A549 (cell line): ENCODE results near the gene CTIF. TPM values are rescaled to one million over a fixed set of nuclear protein-coding genes. Genes with fewer than 3 reads are reported as not detected.

Experiments
- ATAC-seq, 2 experiments: fragments of 200-7000 bp in 1 of 2; fragments of >200 bp in 1 of 2; cut with Nextera tagmentation in 1 of 2; cut with Tn5 transposase in 1 of 2; 3 replicates each; pipeline versions ENCODE4 v1.8.0 to v1.9.1; 2018 to 2020; ENCODE audit warnings: mild to moderate bottlenecking in 1 of 2, moderate library complexity in 1 of 2
- CTCF ChIA-PET: fragments of 300-600 bp; sonication (Branson Sonifier 250); formaldehyde crosslinking; extraction: SDS; loops from one replicate; lab custom pipeline; 2021; ENCODE audit warnings: antibody characterized with exemption, inconsistent platforms; lab: Yijun Ruan, JAX
- POLR2A ChIA-PET: fragments of 350-600 bp; formaldehyde crosslinking; extraction: SDS; loops from one replicate; lab custom pipeline; 2021; ENCODE audit warnings: antibody characterized with exemption, inconsistent platforms; lab: Yijun Ruan, JAX
- DNase-seq, 2 experiments: peaks; one replicate each; pipeline versions ENCODE4 v3.0.0 to v3.0.0-alpha.2; 2011 to 2016; ENCODE audit warnings: low read depth in 1 of 2, low spot score in 1 of 2
- FAIRE-seq: peaks from 2 replicates; lab custom pipeline; 2011; peaks lifted over from hg19 to GRCh38; lab: Jason Lieb, UNC
- H3K27ac ChIP-seq, 2 experiments: fragments of >200 bp; sonication (Bioruptor Twin); formaldehyde crosslinking; 3 replicates each; pipeline ENCODE4 v1.5.1; 2016 to 2017
- H3K4me1 ChIP-seq: fragments of >200 bp; sonication (Bioruptor Twin); formaldehyde crosslinking; 3 replicates; pipeline ENCODE4 v1.6.1; 2016
- H3K4me2 ChIP-seq: fragments of >200 bp; sonication (Bioruptor Twin); formaldehyde crosslinking; 3 replicates; pipeline ENCODE4 v1.6.1; 2016
- H3K4me3 ChIP-seq: fragments of >200 bp; sonication (Bioruptor Twin); formaldehyde crosslinking; 3 replicates; pipeline ENCODE4 v1.5.1; 2016
- H3K9me3 ChIP-seq: fragments of >200 bp; sonication (Bioruptor Twin); formaldehyde crosslinking; 3 replicates; pipeline ENCODE4 v1.6.1; 2016
- BHLHE40 ChIP-seq: IDR thresholded peaks from 2 replicates; pipeline ENCODE4 v1.6.1; 2012; ENCODE audit warnings: low read depth, low read length, inconsistent platforms
- CBX2 ChIP-seq: fragments of 200-600 bp; sonication (generic); IDR thresholded peaks from 2 replicates; pipeline ENCODE4 v1.6.1; 2016; ENCODE audit warnings: low read depth, mild to moderate bottlenecking, borderline replicate concordance
- EHF ChIP-seq: fragments of 250-450 bp; sonication (Bioruptor Pico); IDR thresholded peaks from 2 replicates; pipeline ENCODE4 v1.5.0; 2020; ENCODE audit warnings: mild to moderate bottlenecking
- EP300 ChIP-seq, 2 experiments: fragments of >200 bp; sonication (Bioruptor Twin); formaldehyde crosslinking; IDR thresholded peaks; 2 replicates in 1 of 2; 3 replicates in 1 of 2; pipeline ENCODE4 v1.6.1; 2016 to 2017
- ESRRA ChIP-seq: fragments of 150-350 bp; IDR thresholded peaks from 2 replicates; pipeline ENCODE4 v1.6.1; 2014; ENCODE audit warnings: mild to moderate bottlenecking, low read length, borderline replicate concordance
- FOSB ChIP-seq: fragments of 250-450 bp; sonication (Bioruptor Pico); IDR thresholded peaks from 2 replicates; pipeline ENCODE4 v1.5.0; 2020; ENCODE audit warnings: mild to moderate bottlenecking, moderate library complexity
- FOSL2 ChIP-seq, 2 experiments: fragments of 450-650 bp in 1 of 2; fragments of >200 bp in 1 of 2; sonication (Bioruptor Twin) in 1 of 2; formaldehyde crosslinking; IDR thresholded peaks; 2 replicates each; pipeline versions ENCODE4 v1.5.0 to v1.6.1; 2016 to 2020; ENCODE audit warnings: mild to moderate bottlenecking in 1 of 2, moderate library complexity in 1 of 2
- HDAC2 ChIP-seq: fragments of 200-600 bp; sonication (generic); IDR thresholded peaks from 2 replicates; pipeline ENCODE4 v1.6.1; 2016
- HES2 ChIP-seq: fragments of >200 bp; sonication (Bioruptor Twin); formaldehyde crosslinking; IDR thresholded peaks from 2 replicates; pipeline ENCODE4 v1.6.1; 2016
- HEYL ChIP-seq: fragments of 250-450 bp; sonication (Bioruptor Pico); IDR thresholded peaks from 2 replicates; pipeline ENCODE4 v1.8.0; 2021; ENCODE audit warnings: mild to moderate bottlenecking, moderate library complexity
- HMGXB4 ChIP-seq: fragments of 250-450 bp; sonication (Bioruptor Pico); IDR thresholded peaks from 2 replicates; pipeline ENCODE4 v1.5.0; 2021; ENCODE audit warnings: mild to moderate bottlenecking, moderate library complexity, borderline replicate concordance
- HOXA7 ChIP-seq: fragments of 250-450 bp; sonication (Bioruptor Pico); IDR thresholded peaks from 2 replicates; pipeline ENCODE4 v1.5.0; 2020; ENCODE audit warnings: mild to moderate bottlenecking, moderate library complexity
- HOXB13 ChIP-seq: fragments of 250-450 bp; sonication (Bioruptor Pico); IDR thresholded peaks from 2 replicates; pipeline ENCODE4 v1.5.0; 2020; ENCODE audit warnings: low read depth, mild to moderate bottlenecking, moderate library complexity
- HOXB5 ChIP-seq: fragments of 250-450 bp; sonication (Bioruptor Pico); IDR thresholded peaks from 2 replicates; pipeline ENCODE4 v1.5.0; 2020; ENCODE audit warnings: mild to moderate bottlenecking, moderate library complexity
- JUN ChIP-seq, 2 experiments: fragments of >200 bp; sonication (Bioruptor Twin); formaldehyde crosslinking; IDR thresholded peaks; 2 replicates in 1 of 2; 3 replicates in 1 of 2; pipeline ENCODE4 v1.6.1; 2016 to 2017
- KDM5A ChIP-seq: fragments of 200-600 bp; sonication (generic); IDR thresholded peaks from 2 replicates; pipeline ENCODE4 v1.6.1; 2016; ENCODE audit warnings: antibody characterized with exemption, mild to moderate bottlenecking
- MAZ ChIP-seq: fragments of 150-350 bp; IDR thresholded peaks from 2 replicates; pipeline ENCODE4 v1.6.1; 2014; ENCODE audit warnings: antibody characterized with exemption, low read depth, low read length, borderline replicate concordance
- NPAS2 ChIP-seq: fragments of 250-450 bp; sonication (Bioruptor Pico); IDR thresholded peaks from 2 replicates; pipeline ENCODE4 v1.8.0; 2022; ENCODE audit warnings: mild to moderate bottlenecking, moderate library complexity, borderline replicate concordance
- POLR2A ChIP-seq: IDR thresholded peaks from 2 replicates; pipeline ENCODE4 v1.6.1; 2012; ENCODE audit warnings: mild to moderate bottlenecking, low read length
- POLR2AphosphoS2 ChIP-seq: conservative IDR thresholded peaks from 2 replicates; pipeline ENCODE4 v1.6.1; 2012; ENCODE audit warnings: low read length, improper control_type of control experiment, inconsistent platforms
- RARB ChIP-seq: fragments of 250-450 bp; sonication (Bioruptor Pico); IDR thresholded peaks from 2 replicates; pipeline ENCODE4 v1.8.0; 2021; ENCODE audit warnings: mild to moderate bottlenecking, moderate library complexity
- RFX5 ChIP-seq: fragments of 450-650 bp; IDR thresholded peaks from 2 replicates; pipeline ENCODE4 v1.7.1; 2014; ENCODE audit warnings: antibody characterized with exemption, mild to moderate bottlenecking, moderate library complexity
- TFCP2L1 ChIP-seq: fragments of 250-450 bp; sonication (Bioruptor Pico); IDR thresholded peaks from 2 replicates; pipeline ENCODE4 v1.5.0; 2021; ENCODE audit warnings: mild to moderate bottlenecking
- TP53 ChIP-seq: fragments of 250-450 bp; sonication (Bioruptor Pico); IDR thresholded peaks from 2 replicates; pipeline ENCODE4 v1.5.0; 2021; ENCODE audit warnings: mild to moderate bottlenecking, moderate library complexity
- ZFP36 ChIP-seq: fragments of 450-650 bp; IDR thresholded peaks from 2 replicates; pipeline ENCODE4 v1.6.1; 2014; ENCODE audit warnings: borderline replicate concordance; ENCODE audit not compliant: partially characterized antibody
- ZNF302 ChIP-seq: fragments of 250-450 bp; sonication (Bioruptor Pico); IDR thresholded peaks from 2 replicates; pipeline ENCODE4 v1.9.0; 2021; ENCODE audit warnings: inconsistent platforms, mild to moderate bottlenecking, moderate library complexity
- WGBS: methylation state at CpG from one replicate; pipeline ENCODE4 v1.1.6; 2017; ENCODE audit errors: missing lambda C conversion rate; 5-methylcytosine and 5-hydroxymethylcytosine counted together
- polyA plus RNA-seq, 4 experiments: library from polyadenylated mRNA; depleted of rRNA in 3 of 4; stranded (reverse); fragments of >200 nt; fragmentation: RNase III in 1 of 4; extraction: RNeasy Plus Mini Kit Qiagen cat#74134 plus additional on column Dnase treatment in 1 of 4; gene quantifications; 2 replicates in 3 of 4; 3 replicates in 1 of 4; pipeline ENCODE4 v1.2.3, GENCODE V29; 2011 to 2017
- TF ChIP-seq, protein P1 (sequence below): IDR thresholded peaks from 2 replicates; pipeline ENCODE4 v1.6.1; 2012
- TF ChIP-seq, protein P2 (sequence below): IDR thresholded peaks from 2 replicates; pipeline ENCODE4 v1.6.1; 2012; ENCODE audit warnings: low read depth, borderline replicate concordance
- TF ChIP-seq, protein P3 (sequence below): fragments of >200 bp; sonication (Bioruptor Twin); formaldehyde crosslinking; IDR thresholded peaks from 3 replicates; pipeline ENCODE4 v1.5.1; 2016

The CTIF gene
- polyA plus RNA-seq, 2 of the 4 experiments (the other 2 are of a cell fraction), result 17.0 to 24.7 TPM

DNA sequence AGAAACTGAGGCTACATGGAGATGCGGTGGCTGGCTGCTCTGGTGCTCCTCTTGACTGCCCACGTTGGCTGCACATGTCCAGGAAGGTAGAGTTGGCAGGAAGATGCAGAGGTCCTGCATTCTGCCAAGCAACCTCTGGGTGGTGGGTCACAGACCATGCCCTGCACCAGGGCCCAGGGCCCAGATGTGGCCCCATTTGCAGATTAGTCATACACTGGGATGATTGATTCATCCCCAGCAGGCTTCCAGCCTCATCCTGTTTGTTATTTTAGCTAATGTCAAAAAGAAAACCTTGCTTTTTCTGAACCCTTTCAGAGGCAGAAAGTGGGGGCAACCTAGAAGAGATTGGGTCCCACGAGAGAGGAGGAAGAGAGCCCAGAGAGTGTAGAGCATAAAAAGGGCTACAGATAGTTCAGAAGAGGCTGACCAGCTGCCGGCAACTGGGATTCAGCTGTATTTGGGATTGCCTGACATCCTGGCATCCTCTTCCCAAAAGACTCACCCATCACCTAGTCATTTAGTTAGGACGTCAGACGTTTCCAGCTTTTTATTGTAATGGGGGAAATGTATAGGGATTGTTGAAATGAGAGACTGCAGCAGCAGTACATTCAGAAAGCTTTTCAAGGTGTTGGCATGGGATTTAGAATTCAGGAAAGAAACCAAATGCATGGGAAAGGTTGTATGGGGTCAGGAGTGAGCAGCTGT is 101.9 kb downstream of the CTIF start:
- POLR2A ChIA-PET, result no interaction called here
- ATAC-seq (peak; percentile 56 to 65; a peak in 5 of 6 replicates), FAIRE-seq (no peak), DNase-seq (no peak)
- Histone ChIP-seq H3K4me3 (no peak overlapping the region), H3K4me1 (no peaks in the 10 kb centered on the region), H3K9me3 (no peaks in the 10 kb centered on the region), H3K27ac (peak overlapping the region in 1 of 2 experiments; percentile 36; a peak in 1 of 6 replicates), H3K4me2 (no peak overlapping the region)
- TF ChIP-seq CBX2 (no peak), TFCP2L1 (no peak), HOXA7 (CRISPR knock-in tag) (no peak), ZFP36 (no peak), HES2 (no peak), KDM5A (no peak), FOSL2 (IDR thresholded peaks at IDR 0.05) (no peak), FOSL2 (CRISPR knock-in tag; IDR thresholded peaks at IDR 0.05) (no peak), RFX5 (no peak), RARB (CRISPR knock-in tag) (no peak), POLR2A (no peak), ZNF302 (CRISPR knock-in tag) (no peak), NPAS2 (CRISPR knock-in tag) (no peak), HDAC2 (no peak), FOSB (no peak), BHLHE40 (no peak), JUN (IDR thresholded peaks at IDR 0.05) (no peak), EHF (CRISPR knock-in tag) (no peak), TP53 (CRISPR knock-in tag) (no peak)
- TF ChIP-seq, protein P1, sequence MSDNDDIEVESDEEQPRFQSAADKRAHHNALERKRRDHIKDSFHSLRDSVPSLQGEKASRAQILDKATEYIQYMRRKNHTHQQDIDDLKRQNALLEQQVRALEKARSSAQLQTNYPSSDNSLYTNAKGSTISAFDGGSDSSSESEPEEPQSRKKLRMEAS, result no peak
- TF ChIP-seq, protein P2, sequence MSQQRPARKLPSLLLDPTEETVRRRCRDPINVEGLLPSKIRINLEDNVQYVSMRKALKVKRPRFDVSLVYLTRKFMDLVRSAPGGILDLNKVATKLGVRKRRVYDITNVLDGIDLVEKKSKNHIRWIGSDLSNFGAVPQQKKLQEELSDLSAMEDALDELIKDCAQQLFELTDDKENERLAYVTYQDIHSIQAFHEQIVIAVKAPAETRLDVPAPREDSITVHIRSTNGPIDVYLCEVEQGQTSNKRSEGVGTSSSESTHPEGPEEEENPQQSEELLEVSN, result no peak
- CTCF ChIA-PET, result interaction anchor here (1.0 to 2.5 kb wide), 6 partner anchors 9 to 165 kb away, joined by 3 to 7 read pairs (median 4); no protein-coding TSS in a partner anchor
- 84% methylated on average over 5 of the region's 6 CpGs for WGBS

- DNase-seq, result no peak
- CTCF ChIA-PET, result interaction anchor here (0.9 kb wide), 1 partner anchor 166 kb away, joined by 3 read pairs; no protein-coding TSS in a partner anchor
- no peak for TF ChIP-seq POLR2AphosphoS2
- TF ChIP-seq, all 56 proteins: peak for 0
- Histone ChIP-seq H3K4me3 (no peak overlapping the region), H3K4me2 (no peak overlapping the region), H3K27ac (no peak overlapping the region), H3K4me1 (no peaks in the 10 kb centered on the region), H3K9me3 (no peaks in the 10 kb centered on the region)
- FAIRE-seq (no peak), ATAC-seq (no peak)
- POLR2A ChIA-PET, result no interaction called here
- WGBS, result 85% methylated on average over 4 of the region's 4 CpGs
These were observed 103.2 kb downstream of the CTIF start for GRCh38 chr18:48641981-48642380.

DNA sequence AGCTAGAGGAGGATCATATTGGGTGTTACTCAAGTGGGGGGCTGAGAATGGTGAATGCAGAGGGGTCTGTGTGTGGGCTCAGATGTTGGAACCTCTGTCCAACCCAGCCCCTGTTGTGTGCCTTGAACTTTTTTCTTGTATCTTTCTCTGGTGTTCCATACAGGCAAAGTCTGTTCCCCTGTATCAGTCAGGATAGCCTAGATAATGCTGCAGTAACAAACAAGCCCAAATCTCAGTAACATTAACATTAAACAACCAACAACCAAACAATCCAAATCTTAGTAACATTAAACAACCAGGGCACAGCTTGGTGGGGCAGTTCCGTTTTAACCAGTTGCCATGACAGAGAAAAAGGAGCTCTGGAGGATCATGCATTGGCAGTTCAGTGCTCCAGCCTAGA is 103.7 kb downstream of the CTIF start:
- ChIA-PET CTCF (interaction anchor here (0.9 to 2.4 kb wide), 2 partner anchors 167 kb away, joined by 3 to 13 read pairs; no protein-coding TSS in a partner anchor), POLR2A (no interaction called here)
- Histone ChIP-seq H3K4me3 (no peak overlapping the region), H3K4me2 (no peak overlapping the region), H3K27ac (no peak overlapping the region), H3K4me1 (no peaks in the 10 kb centered on the region), H3K9me3 (no peaks in the 10 kb centered on the region)
- no peak for DNase-seq
- no peak for FAIRE-seq
- 100% methylated on average over 1 of the region's 1 CpG for WGBS
- ATAC-seq, result no peak
- TF ChIP-seq EP300 (IDR thresholded peaks at IDR 0.05) (no peak), MAZ (no peak), FOSL2 (IDR thresholded peaks at IDR 0.05) (no peak), FOSL2 (CRISPR knock-in tag; IDR thresholded peaks at IDR 0.05) (no peak), HMGXB4 (CRISPR knock-in tag) (no peak), HOXB5 (CRISPR knock-in tag) (no peak), HES2 (no peak), ESRRA (no peak), HEYL (no peak), BHLHE40 (no peak), HOXB13 (CRISPR knock-in tag) (no peak), POLR2A (no peak)
- TF ChIP-seq, protein P2, result no peak
- TF ChIP-seq, protein P3, sequence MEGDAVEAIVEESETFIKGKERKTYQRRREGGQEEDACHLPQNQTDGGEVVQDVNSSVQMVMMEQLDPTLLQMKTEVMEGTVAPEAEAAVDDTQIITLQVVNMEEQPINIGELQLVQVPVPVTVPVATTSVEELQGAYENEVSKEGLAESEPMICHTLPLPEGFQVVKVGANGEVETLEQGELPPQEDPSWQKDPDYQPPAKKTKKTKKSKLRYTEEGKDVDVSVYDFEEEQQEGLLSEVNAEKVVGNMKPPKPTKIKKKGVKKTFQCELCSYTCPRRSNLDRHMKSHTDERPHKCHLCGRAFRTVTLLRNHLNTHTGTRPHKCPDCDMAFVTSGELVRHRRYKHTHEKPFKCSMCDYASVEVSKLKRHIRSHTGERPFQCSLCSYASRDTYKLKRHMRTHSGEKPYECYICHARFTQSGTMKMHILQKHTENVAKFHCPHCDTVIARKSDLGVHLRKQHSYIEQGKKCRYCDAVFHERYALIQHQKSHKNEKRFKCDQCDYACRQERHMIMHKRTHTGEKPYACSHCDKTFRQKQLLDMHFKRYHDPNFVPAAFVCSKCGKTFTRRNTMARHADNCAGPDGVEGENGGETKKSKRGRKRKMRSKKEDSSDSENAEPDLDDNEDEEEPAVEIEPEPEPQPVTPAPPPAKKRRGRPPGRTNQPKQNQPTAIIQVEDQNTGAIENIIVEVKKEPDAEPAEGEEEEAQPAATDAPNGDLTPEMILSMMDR, result no peak
